Activated gamma-delta T cell treated with Interleukin-2 at 50 U/mL for 16 hours (primary cell): ENCODE measurements around the gene HMOX2.

Experiments used
- DNase-seq: peaks from one replicate; pipeline ENCODE4 v3.0.0-alpha.2; 2020

The HMOX2 gene

DNA sequence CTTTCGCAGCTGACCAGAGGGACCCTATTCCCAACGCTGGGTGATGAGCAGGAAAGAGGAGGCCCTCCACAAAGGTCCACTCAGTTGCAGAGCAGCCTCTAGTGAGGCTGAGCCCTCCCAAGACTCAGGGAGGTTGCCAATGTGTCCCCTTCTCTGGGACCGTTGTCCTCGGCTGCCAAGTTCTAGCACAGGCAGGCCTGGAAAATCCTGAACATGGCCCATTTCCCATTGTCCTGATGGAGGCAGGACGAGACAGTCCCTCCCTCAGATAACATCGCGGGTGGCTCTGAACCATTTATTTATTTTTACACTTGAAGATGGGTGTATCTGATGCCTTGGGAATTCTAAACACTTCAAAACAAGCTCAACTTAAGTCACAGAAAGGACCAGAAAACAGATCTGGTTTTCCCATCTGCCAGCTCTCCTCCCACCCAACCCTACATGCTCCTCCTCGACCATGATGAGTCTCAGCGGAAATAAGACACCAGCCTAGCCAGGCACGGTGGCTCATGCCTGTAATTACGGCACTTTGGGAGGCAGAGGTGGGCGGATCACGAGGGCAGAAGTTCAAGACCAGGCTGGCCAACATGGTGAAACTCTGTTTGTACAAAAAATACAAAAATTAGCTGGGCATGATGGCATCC, 49.6 kb downstream of the HMOX2 start:
- DNase-seq = no peak

DNA sequence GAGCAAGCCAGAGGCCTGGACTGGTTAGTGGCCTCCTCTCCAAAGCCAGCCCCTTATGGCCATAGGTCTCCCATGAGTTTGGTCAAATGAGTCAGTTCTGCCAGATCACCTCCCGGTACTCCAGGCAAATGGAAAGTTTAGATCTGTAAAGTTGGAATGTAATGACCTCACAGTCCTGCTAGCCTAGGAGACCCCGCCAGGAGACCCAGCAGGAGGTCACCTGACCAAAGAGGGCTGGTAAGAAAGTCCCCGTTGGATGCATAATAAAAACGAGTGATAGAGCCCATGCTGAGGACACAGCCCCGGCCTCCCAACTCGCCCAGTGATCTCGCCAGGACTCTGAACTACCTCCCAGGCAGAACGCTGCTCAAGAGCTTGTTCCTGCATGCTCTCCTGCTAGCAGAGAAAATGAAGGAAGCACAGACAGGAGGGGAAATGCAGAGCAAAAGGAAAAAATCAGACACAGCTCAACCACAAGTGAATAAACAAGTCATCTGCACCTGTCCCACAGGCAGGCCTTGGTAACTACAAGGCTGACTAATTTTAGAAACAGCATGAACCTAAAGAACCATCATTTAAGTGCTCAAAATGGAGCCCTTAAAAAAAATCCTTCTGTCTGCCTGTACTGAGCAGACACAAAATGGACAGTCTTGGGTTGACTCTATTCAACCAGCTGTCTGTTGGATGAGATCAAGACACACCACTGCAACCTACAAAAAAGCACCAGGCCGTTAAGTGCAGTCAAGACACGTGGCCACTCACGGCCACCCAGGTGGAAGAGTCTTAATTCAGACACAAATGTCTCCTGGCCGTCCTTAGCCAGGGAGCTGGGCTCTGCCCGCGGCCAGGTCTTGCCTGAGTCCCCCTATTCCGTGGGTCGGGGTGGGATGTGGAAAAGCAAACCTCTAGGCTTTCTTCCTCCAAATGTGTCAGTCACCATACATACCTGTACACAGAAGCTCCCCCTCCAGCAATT, 53.2 kb downstream of the HMOX2 start:
- no peak for DNase-seq

DNA sequence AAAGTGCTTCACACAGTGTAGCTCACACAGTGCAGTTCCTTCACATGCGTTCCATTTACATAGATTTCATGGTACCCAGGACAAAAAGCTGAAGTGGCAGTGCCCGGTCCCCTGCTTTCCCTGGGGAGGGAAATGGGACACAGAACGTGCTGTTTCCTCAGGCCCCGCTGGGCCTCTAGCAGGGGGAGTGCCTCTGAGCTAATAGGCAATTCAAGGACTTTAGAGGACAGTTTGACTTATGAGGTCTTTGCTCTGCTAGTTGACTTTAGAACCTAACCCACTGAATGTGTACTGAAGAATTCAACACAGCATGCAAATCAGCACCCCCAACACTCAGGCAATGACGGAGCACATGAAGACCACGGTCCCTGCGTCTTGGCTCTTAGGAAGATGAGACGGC, 55.6 kb downstream of the HMOX2 start:
- no peak for DNase-seq

DNA sequence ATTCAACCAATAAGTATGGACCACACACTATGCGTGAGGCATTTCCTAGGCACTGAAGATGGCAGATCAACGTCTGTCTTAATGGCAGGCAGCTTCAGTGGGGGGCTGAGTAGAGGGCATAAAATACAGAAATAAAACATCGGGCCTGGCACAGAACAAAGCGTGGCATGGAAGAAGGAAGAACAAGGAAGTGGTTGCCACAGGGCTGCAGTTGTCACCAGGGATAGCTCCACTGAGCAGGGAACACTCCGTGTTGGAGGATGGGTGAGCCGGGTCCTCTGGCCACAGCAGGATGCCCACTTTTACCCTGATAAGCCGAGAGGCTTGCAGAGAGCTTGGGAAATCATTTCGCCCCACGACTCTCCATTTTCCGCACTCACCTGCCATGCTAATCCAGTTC, 56.0 kb downstream of the HMOX2 start:
- DNase-seq = no peak

DNA sequence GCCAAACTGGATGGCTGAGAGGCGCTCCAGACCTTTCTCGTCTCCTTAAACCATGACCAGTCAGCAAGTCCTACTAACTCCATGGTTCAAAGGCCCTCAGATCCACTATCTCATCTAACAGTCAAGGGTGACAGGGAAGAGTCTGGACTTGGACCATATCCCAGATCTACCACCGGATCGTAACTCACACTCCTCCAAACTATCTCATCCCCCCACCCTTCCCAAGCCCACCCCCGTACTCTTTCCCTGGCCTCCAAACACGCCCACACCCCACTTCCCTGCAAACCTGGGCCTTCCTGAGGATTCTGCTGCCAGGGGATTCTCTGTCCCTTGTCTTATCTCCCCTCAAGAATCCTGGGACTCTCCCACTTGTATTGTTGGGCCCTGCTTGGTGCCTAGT, 57.3 kb downstream of the HMOX2 start:
- no peak for DNase-seq

DNA sequence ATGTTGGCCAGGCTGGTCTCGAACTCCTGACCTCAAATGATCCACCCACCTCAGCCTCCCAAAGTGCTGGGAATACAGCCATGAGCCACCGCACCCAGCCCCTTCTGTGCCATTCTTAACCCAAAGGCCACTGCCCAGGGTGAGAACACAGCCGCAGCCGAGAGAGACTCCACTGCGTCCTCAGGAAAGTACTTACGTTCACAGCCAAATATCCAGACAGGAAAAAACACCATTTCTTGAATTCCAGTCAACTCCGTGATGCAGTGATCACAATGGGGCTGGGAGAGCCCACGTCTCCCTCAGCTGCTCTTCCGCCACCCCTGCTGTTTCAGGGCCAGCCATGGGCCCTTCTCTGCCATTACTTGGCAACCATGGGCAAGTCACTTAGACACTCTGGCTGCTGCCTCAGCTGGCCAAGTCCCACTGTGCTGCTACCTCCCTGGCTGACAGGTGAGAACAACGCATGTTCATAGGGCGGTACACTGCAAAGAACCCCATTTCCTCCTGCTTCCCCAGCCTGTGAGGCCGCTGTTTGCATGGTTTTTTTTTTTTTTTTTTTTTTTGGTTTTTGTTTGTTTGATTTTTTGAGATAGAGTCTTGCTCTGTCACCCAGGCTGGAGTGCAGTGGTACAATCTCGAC, 58.1 kb downstream of the HMOX2 start:
- peak; percentile 50 for DNase-seq

DNA sequence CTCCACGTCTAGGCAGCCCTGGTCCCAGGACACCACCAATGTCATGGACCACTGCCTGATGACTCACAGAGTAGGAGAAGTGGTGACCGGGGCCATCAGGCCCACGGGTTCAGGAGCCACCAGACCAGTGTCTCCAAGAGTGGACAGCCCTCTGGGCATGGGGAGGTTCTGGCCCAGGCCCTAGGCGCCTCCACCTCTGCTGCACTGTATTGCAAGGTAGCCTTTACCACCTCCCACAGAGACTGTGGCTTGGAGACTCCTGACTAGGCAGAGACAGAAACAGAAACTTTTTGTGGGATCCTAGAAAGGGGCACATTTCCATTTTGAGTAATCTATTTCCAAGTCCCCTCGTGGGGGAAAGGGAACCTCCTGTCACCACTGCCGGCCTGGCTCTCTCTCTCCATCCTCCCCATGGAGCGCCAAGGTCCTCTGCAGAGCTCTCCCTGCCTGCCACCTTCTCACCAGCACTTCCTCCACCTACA, 59.5 kb downstream of the HMOX2 start:
- no peak for DNase-seq

DNA sequence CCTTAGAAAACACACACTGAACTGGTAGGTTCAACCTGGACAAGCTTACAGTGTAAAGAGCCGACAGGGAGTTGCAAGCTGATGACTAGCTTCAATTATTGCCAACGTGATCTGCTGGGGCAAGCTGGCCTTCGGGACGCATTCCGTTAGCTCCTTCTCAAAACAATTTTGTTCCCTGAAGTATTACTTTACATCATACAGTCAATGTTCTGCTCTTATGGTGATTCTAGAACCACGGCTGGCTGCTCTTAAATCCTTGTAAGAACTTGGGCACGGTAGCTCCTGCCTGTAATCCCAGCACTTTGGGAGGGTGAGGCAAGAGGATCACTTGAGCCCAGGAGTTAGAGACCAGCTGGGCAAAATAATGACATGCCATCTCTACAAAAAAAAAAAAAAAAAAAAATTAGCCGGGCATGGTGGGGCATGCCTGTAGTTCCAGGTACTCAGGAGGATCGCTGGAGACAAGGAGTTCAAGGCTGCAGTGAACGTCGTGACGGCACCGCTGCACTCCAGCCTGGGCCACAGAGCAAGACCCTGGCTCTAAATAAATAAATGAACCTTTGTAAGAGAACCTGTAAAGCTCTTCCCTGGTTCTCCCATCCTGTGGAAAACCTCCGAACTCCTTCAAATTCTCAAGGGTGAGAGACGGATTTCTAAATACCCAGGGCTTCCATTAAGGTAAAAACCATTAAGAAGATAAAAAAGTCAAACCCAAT, 60.4 kb downstream of the HMOX2 start:
- DNase-seq = no peak

DNA sequence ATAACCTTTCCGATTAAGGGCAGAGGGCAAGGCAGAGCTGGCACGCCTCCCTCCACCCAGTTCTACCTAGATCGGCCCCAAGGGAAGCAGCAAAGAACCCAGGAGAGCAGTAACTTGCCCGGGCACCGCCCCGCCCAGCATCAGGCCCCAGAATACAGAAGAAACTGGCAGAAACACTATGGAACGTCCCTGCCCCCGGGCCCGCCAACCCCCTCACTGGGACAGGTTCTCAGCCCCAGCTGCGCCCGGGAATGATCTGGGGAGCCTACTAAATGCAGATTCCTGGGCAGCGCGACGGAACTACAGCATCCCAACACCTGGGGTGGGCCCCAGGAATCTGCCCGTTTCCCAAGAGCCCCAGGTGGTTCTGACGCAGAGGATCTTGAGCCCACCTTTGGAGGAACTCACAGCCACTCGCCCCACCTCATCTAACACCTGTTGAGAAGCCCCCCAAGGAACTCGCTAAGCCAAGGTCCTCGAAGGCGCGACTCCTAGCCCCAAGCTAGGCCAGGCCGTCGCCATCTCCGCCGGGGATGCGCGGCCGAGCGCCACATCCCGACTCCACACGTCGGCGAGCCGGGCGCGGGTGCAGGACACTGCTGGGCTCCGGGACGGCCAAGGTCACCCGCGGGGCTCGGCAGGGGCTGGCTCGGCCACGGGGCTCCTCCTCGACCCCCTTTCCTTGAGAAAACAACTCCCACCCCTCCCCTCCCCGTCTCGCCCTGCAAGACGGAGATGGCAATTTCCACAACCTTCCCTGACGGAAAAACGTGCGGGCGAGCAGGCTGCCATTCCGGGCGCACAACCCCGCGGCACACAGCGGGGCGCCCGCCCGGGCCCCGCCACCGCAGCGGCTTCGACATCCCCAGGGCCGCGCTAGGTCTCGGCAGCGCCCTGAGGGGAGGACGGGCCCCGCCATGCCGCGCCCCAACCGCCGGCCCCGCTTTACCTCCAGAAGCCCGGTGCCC, 61.5 kb downstream of the HMOX2 start:
- DNase-seq = no peak

DNA sequence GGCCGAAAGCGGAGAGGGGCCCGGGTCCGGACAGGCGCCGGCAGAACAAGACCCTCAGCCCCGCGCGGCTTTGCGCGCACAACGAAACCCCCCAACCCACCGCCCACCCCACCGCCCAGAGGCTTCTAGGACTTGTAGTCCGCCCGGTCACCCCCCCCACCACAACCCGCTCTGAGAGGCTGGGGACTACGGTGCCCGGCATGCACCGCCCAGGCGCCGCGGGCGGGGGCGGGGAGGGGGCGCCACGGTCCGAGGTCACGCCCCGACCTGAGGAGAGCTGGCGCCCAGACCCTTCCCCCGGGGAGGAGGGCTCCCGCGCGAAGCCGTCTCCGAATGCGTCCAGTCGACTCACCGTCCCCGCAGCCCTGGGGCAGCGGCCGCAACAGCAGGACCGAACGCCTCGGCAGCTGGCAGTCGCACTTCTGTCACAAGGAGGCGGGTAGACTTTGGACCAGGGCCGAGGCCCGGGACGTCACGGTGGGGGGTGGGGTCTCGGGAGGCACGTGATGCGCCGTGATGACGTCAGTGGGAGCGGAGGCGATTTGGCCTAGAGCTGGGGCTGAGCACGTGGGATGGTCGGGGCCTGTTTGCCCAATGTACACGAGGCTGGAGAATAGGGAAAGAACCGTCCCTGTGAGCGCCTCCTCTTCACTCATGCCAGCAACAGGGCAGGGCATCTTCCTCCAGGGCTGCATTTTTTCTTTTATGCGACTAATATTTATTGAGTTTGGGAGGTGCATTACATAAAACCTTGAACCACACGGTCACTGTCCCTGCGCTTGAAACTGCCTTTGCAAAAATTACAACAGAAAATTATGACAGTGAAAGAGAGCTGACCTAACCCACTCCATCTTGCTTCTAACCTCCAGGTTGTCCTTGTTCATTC, 62.4 kb downstream of the HMOX2 start, which contains the start of gene CDIP1:
Gene CDIP1, minus strand, starts transcription at position 424 of the 886 bp plus-strand sequence. CDS start 24,643 bp downstream, outside the sequence.
- DNase-seq = peak; percentile 94

DNA sequence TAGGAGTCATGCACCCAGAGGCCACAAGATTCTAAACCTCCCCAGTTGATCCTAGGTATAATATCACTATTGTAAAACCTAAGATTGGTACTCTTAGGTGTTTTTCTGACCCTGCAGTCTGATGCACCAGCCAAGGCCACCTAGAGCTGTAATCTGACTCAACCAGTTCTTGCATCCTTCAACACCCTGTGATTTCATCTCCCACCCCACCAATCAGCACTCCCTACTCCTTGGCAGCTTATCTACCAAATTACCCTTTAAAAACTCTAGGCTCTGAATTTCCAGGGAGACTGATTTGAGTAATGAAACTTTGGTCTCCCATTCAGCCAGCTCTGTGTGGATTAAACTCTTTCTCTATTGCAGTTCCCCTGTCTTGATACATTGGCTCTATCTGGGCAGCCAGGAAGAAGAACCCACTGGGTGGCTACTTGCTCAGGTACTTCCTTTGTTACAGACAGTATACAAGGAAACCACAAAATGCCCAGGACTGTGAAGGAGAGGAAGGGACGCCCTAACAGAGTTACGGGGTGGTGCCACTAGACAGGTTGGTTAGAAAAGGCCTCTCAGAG, 63.6 kb downstream of the HMOX2 start:
- DNase-seq = no peak

DNA sequence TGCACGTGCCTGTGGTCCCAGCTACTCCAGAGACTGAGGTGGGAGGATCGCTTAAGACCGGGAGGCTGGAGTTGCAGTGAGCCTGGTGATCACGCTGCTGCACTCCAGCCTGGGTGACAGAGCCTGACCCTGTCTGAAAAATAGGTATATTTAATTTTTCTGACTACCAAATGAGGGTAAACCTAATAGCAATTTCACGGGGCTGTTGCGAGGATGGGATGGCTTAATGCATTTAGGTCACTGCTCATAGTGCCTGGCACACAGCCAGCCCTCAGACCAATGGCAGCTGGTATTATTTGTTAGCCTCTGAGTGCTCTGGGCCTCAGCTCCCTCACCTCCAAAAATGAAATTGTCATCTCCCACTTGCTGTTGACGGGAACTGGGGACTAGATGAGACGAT, 68.3 kb downstream of the HMOX2 start:
- no peak for DNase-seq

DNA sequence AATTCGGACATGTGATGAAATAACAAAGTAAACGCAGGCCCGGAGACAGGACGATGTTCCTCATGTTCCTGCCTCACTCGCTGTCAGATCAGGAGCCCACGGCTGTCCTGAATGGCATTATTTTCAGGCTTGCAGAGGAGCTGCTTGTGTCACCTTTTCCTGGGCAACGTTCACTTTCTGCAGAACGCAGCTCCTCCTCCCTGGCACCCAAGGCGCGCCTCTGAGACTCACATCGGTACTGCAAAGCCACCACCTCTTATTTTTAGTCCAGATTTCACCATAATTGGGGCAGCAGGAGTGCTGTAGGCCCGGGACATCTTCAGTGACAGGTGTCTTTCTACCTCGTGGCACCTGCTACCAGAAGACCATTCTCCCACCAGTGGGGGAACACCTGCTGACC, 71.9 kb downstream of the HMOX2 start:
- no peak for DNase-seq

DNA sequence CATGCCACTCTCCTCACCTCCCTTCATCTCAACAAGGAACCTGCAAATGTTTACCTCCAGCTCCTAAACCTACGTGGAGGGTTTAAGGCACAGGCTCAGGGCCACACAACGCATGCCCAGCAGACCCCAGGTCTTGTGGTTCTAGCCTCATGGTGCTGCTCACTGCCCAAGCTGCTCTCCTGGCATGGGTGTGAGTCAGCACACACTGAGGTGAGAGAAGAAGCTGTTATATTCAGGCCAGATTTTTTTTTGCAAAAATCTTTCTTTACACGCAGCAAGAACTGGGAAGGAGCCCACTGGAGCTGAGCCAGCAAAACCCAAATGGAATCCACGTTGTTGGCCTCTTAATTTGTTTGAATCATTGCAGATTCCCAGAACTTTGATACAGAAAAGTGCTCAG, 74.4 kb downstream of the HMOX2 start:
- DNase-seq = no peak

DNA sequence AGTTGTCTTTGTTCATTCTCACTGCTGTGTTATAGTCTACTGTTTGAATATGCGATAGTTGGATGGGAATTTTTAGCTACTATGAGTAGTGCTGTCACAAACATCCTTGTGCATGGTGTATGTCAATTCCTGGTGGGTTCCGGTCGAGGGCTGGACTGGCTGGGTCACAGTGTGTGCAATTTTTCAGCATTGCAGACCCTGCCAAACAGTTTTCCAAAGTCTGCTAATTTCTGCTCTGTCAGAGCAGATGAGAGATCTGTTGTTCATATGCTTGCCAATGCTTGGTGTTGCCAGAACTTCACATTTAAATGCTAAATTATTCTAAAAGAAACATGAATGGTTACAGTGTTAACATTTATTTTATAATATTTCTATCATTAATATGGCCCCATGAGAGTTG, 76.3 kb downstream of the HMOX2 start:
- no peak for DNase-seq

DNA sequence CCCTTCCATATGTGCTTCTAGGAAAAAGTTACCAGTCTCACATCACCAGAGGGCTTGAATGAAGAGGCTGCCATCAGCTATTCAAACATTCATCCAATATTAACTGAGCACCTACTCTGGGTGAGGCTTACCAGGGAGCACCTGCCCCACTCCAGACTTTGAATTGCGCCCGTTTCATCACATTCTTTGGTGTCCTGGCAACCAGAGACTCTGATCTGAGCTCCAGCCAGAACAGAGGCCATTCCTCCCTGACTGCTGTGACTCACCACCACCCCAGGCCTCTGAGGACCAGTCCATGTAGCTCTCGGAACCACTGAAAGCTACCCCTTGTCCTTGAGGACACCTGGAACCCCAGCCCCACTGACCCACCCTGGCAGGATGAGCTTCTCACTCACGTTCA, 79.9 kb downstream of the HMOX2 start, which contains the start of gene C16orf96:
Gene C16orf96, plus strand, starts transcription at position 229 of the 400 bp plus-strand sequence. Its CDS starts 150 bp downstream, at position 379.
- no peak for DNase-seq

DNA sequence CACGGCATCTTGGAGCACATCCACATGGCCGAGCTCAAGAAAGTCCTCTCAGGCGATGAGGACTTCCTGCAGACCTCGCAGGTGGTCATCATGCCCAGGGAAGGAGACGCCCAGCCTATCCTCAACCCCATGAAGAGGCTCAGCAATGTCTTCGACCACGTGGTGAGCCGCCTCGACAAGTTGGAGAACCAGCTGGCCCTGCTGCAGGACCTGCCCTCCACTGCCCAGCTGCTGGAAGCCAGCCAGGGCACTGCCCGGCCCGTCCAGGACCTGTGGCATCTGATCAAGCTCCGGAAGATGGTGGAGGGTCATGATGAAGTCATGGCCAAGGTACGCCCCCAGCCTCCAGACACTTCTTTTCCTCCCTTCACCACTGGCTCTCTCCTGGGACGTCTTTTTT, 80.4 kb downstream of the HMOX2 start:
- no peak for DNase-seq

DNA sequence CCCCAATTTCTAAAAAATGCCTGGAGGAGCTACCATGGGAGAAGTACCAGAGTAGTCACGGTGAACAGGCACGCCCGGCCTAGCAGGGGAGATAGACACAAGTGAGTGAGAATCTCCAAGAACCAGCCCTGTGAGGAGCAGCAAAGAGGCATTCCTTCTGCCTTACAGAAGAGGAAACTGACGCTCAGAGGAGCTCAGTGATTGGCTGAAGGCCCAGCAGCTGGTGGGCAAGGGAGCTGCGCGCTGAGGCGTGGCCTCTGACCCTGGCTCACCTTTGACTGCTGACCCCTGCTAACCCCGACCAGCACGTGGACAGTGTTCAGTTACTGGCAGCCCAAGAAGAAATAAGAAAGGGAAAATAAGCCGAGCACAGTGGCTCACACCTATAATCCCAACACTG, 81.8 kb downstream of the HMOX2 start:
- no peak for DNase-seq
